ENCODE measurements around the gene ATE1. TPM values are rescaled to one million over a fixed set of nuclear protein-coding genes. Genes with fewer than 3 reads are reported as not detected.
A peak's percentile ranks its signal among the peaks of the same experiment; 100 is the strongest.

Gene ATE1
- polyA plus RNA-seq, 2 of the 4 experiments (the other 2 are of a cell fraction), result 27.2 to 58.8 TPM

- TF ChIP-seq EHMT2 (IDR thresholded peaks at IDR 0.05; ENCODE audit: low read depth) (no peak), ELK1 (IDR thresholded peaks at IDR 0.05; ENCODE audit: low read depth, low read length) (no peak), ZC3H11A (IDR thresholded peaks at IDR 0.05) (no peak), E2F6 (IDR thresholded peaks at IDR 0.05; ENCODE audit: borderline replicate concordance, low read depth) (no peak), USF2 (IDR thresholded peaks at IDR 0.05) (no peak), BCL3 (IDR thresholded peaks at IDR 0.05) (no peak), RCOR1 (IDR thresholded peaks at IDR 0.05; ENCODE audit: low read depth, low read length) (no peak), ATOH8 (CRISPR knock-in tag; IDR thresholded peaks at IDR 0.05; ENCODE audit: low read depth) (no peak), POLR2AphosphoS2 (conservative IDR thresholded peaks at IDR 0.05; ENCODE audit: low read length) (no peak)
These were observed 31.8 kb upstream of the ATE1 start (continued) for GRCh38 chr10:121959671-121960070.

GRCh38 chr10:121956111-121957061 lies 28.6 kb upstream of the ATE1 start:
- ChIA-PET POLR2A (interaction anchor here (0.6 kb wide), 1 partner anchor 324 kb away, joined by 4 read pairs; no protein-coding TSS in a partner anchor), CTCF (interaction anchor here (0.6 to 1.5 kb wide), 2 partner anchors 156 to 231 kb away, joined by 3 to 4 read pairs; no protein-coding TSS in a partner anchor)
- H3K4me3 ChIP-seq, result no peak overlapping the region
- H3K27ac ChIP-seq, result peak overlapping the region in 1 of 2 experiments; percentile 54; a peak in 3 of 6 replicates
- no peak for TF ChIP-seq CHD2 (IDR thresholded peaks at IDR 0.05; ENCODE audit: low read length, partially characterized antibody)
- no peak for TF ChIP-seq NFE2L2 (conservative IDR thresholded peaks at IDR 0.05; ENCODE audit: low read length)
- no peak for TF ChIP-seq EHMT2 (IDR thresholded peaks at IDR 0.05; ENCODE audit: low read depth)
- no peak for TF ChIP-seq KDM1A (IDR thresholded peaks at IDR 0.05; ENCODE audit: low read depth)
- no peak for TF ChIP-seq RFX5 (IDR thresholded peaks at IDR 0.05)
- TF ChIP-seq PHF8 (IDR thresholded peaks at IDR 0.05; ENCODE audit: borderline replicate concordance, low read depth), result no peak
- no peak for TF ChIP-seq JUNB (IDR thresholded peaks at IDR 0.05)
- TF ChIP-seq ATOH8 (CRISPR knock-in tag; IDR thresholded peaks at IDR 0.05; ENCODE audit: low read depth), result no peak
- peaks cover 14% of the 10 kb centered on the region; the same call in 2 of the 3 replicates for H3K4me1 ChIP-seq
- no peaks in the 10 kb centered on the region for H3K9me3 ChIP-seq
- H3K4me2 ChIP-seq, result peak overlapping the region; percentile 15; the same call in 1 of the 3 replicates
- ATAC-seq (peak; percentile 60 to 66; a peak in 4 of 6 replicates), DNase-seq (ENCODE audit: low read depth in 1 of 2, low spot score in 1 of 2) (no peak), FAIRE-seq (no peak)
- WGBS (ENCODE audit: missing lambda C conversion rate), result 58% methylated on average over 7 of the region's 7 CpGs

GRCh38 chr10:121952226-121952625 lies 24.4 kb upstream of the ATE1 start:
- Histone ChIP-seq H3K9me3 (no peaks in the 10 kb centered on the region), H3K4me1 (peaks cover 36% of the 10 kb centered on the region), H3K4me2 (no peak overlapping the region), H3K4me3 (no peak overlapping the region), H3K27ac (no peak overlapping the region)
- ATAC-seq (no peak), FAIRE-seq (no peak), DNase-seq (ENCODE audit: low read depth in 1 of 2, low spot score in 1 of 2) (no peak)
- 94% methylated on average over 5 of the region's 5 CpGs for WGBS (ENCODE audit: missing lambda C conversion rate)
- ChIA-PET CTCF (interaction anchor here (1.2 to 1.6 kb wide), 3 partner anchors 10 to 134 kb away, joined by 3 to 4 read pairs (median 3); no protein-coding TSS in a partner anchor), POLR2A (no interaction called here)
- no peak for TF ChIP-seq E2F6 (IDR thresholded peaks at IDR 0.05; ENCODE audit: borderline replicate concordance, low read depth)
- TF ChIP-seq HMGXB4 (CRISPR knock-in tag; IDR thresholded peaks at IDR 0.05; ENCODE audit: borderline replicate concordance), result no peak
- no peak for TF ChIP-seq REST (IDR thresholded peaks at IDR 0.05)

Data from A549 (cell line).